ENCODE measurements around the gene AGRP.
A peak's percentile ranks its signal among the peaks of the same experiment; 100 is the strongest.

Gene AGRP

DNA sequence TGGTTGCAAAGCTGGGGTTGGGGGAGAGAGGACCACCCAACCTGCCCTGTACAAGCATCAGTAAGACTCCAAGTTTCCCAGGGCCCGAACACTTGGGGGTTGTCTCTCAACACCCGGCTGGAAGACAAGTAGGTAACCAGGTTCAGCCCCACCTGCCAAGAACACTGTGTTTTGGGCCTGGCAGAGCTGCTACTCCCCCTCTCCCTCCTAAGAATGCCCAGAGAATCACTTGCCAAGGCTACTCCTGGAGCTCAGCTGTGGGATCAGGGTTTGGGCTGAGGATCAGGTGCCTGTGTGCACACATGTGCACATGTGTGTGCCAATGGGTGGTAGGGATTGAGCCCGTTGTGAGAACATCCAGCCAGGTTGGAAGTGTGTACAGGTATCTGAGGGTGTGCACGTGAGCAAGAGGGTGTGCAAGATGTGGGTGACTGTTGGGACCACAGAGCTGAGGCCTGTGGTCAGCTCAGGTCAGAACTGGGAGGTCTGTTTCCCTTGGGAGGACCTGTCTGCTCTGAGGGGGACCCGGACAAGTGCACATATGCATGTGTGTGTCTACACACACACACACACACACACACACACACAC lies 50.1 kb downstream of the AGRP start:
- DNase-seq: peak in 1 of 10 donors; percentile 68
- intact Hi-C loops (cut with DNase I): loop anchor here (5.0 kb wide), 1 partner anchor 34 kb away; no protein-coding TSS in a partner anchor

Data from posterior cingulate gyrus (tissue), 11 donors.